Neural progenitor cell (in vitro differentiated cells): Measurements from ENCODE around the gene HFM1.

Experiments
- CTCF ChIP-seq: fragments of 200-600 bp; sonication (generic); IDR thresholded peaks from 2 replicates; pipeline ENCODE4 v1.5.1; 2017; ENCODE audit warnings: antibody characterized with exemption, mild to moderate bottlenecking
- EZH2 ChIP-seq: fragments of 200-600 bp; sonication (generic); IDR thresholded peaks from 2 replicates; pipeline ENCODE4 v1.6.1; 2017; ENCODE audit warnings: antibody characterized with exemption, mild to moderate bottlenecking, moderate library complexity
- EZH2phosphoT487 ChIP-seq: fragments of 200-600 bp; sonication (generic); IDR thresholded peaks from 2 replicates; pipeline ENCODE4 v1.6.1; 2017; ENCODE audit warnings: antibody characterized with exemption

- TF ChIP-seq CTCF (no peak), EZH2 (no peak), EZH2phosphoT487 (no peak)
Observed at GRCh38 chr1:91412371-91412770, 7.7 kb upstream of the HFM1 start.
